Cortex of kidney (tissue), 1 donor: ENCODE data around the gene DPYD.

Experiments used
- DNase-seq: peaks from one replicate; lab custom pipeline; 2025; lab: John Stamatoyannopoulos, UW

Gene DPYD

GRCh38 chr1:97200595-97200994 is 720.2 kb downstream of the DPYD start:
- DNase-seq = no peak

- no peak for DNase-seq
Measured at GRCh38 chr1:97196825-97197516, 723.9 kb downstream of the DPYD start.

- no peak for DNase-seq
Measured at GRCh38 chr1:97192872-97193572, 727.8 kb downstream of the DPYD start.

GRCh38 chr1:97190326-97190725 is 730.5 kb downstream of the DPYD start:
- DNase-seq = no peak

- no peak for DNase-seq
Measured at GRCh38 chr1:97186381-97186780, 734.5 kb downstream of the DPYD start.

GRCh38 chr1:97174039-97174704 is 746.7 kb downstream of the DPYD start:
- no peak for DNase-seq

- DNase-seq = no peak
Measured at GRCh38 chr1:97170300-97170699, 750.5 kb downstream of the DPYD start.

- no peak for DNase-seq
Measured at GRCh38 chr1:97168056-97168455, 752.8 kb downstream of the DPYD start.

- no peak for DNase-seq
Measured at GRCh38 chr1:97167246-97167645, 753.6 kb downstream of the DPYD start.

GRCh38 chr1:97166626-97167025 is 754.2 kb downstream of the DPYD start:
- DNase-seq = no peak

- DNase-seq = no peak
Measured at GRCh38 chr1:97164276-97164639, 756.6 kb downstream of the DPYD start.

- no peak for DNase-seq
Measured at GRCh38 chr1:97163591-97164275, 757.1 kb downstream of the DPYD start.

- no peak for DNase-seq
Measured at GRCh38 chr1:97160818-97161217, 760.0 kb downstream of the DPYD start.

- no peak for DNase-seq
Measured at GRCh38 chr1:97159342-97159741, 761.5 kb downstream of the DPYD start.

GRCh38 chr1:97158691-97159096 is 762.1 kb downstream of the DPYD start:
- DNase-seq = no peak

- DNase-seq = no peak
Measured at GRCh38 chr1:97157991-97158390, 762.8 kb downstream of the DPYD start.

- no peak for DNase-seq
Measured at GRCh38 chr1:97151651-97152050, 769.2 kb downstream of the DPYD start.

GRCh38 chr1:97145321-97145956 is 775.4 kb downstream of the DPYD start:
- no peak for DNase-seq

- DNase-seq = no peak
Measured at GRCh38 chr1:97144527-97144926, 776.3 kb downstream of the DPYD start.

GRCh38 chr1:97143236-97143882 is 777.5 kb downstream of the DPYD start:
- DNase-seq = no peak

GRCh38 chr1:97140611-97141010 is 780.2 kb downstream of the DPYD start:
- DNase-seq = no peak

- DNase-seq = no peak
Measured at GRCh38 chr1:97139512-97139911, 781.3 kb downstream of the DPYD start.
